GM13976 (cell line): Measurements from ENCODE around the gene CFAP74.

Experiments
- DNase-seq: peaks from one replicate; pipeline ENCODE4 v3.0.0; 2012; ENCODE audit warnings: low spot score
- CTCF ChIP-seq: IDR thresholded peaks from 2 replicates; pipeline ENCODE4 v1.5.1; 2012; ENCODE audit warnings: borderline replicate concordance, mild to moderate bottlenecking; ENCODE audit not compliant: insufficient read depth; ENCODE audit errors: extremely low read depth, missing control alignments, control extremely low read depth
- in situ Hi-C: fragments of 300-500 bp; cut with MboI; formaldehyde crosslinking; loops from one replicate; pipeline ENCODE4 v1.12.0; 2022; ENCODE audit warnings: low sequenced_read_pairs, mixed read lengths, inconsistent platforms; ENCODE audit not compliant: unreplicated experiment

CFAP74 gene

GRCh38 chr1:1971017-1971416 is 32.6 kb downstream of the CFAP74 start:
- in situ Hi-C loops = no loop called here
- TF ChIP-seq CTCF = no peak

GRCh38 chr1:1969953-1970716 is 33.5 kb downstream of the CFAP74 start:
- in situ Hi-C loops = no loop called here
- DNase-seq = no peak
- no peak for TF ChIP-seq CTCF

More at GRCh38 chr1:1971017-1971416, 32.6 kb downstream of the CFAP74 start:
- no peak for DNase-seq

GRCh38 chr1:1969505-1969900 is 34.1 kb downstream of the CFAP74 start:
- DNase-seq = no peak
- in situ Hi-C loops = no loop called here
- no peak for TF ChIP-seq CTCF

GRCh38 chr1:1968767-1969504 is 34.6 kb downstream of the CFAP74 start:
- in situ Hi-C loops = no loop called here
- no peak for TF ChIP-seq CTCF
- DNase-seq = no peak

- TF ChIP-seq CTCF = no peak
- in situ Hi-C loops = no loop called here
- DNase-seq = no peak
These were observed 35.7 kb downstream of the CFAP74 start for GRCh38 chr1:1967879-1968278.

- TF ChIP-seq CTCF = no peak
- in situ Hi-C loops = no loop called here
- DNase-seq = no peak
These were observed 36.4 kb downstream of the CFAP74 start for GRCh38 chr1:1967151-1967550.
